Neural cell (in vitro differentiated cells): ENCODE measurements around the gene SPOCK1. TPM values are rescaled to one million over a fixed set of nuclear protein-coding genes. Genes with fewer than 3 reads are reported as not detected.

ENCODE experiments used
- H2AFZ ChIP-seq: fragments of 200-600, 300-800 bp; sonication (generic), shearing (Covaris generic); 2 replicates; pipeline ENCODE4 v1.6.0; 2014; ENCODE audit warnings: low read depth, mild to moderate bottlenecking, antibody characterized with exemption, low read length, moderate library complexity
- H3F3A ChIP-seq: fragments of 200-600 bp; shearing (Covaris generic); 2 replicates; pipeline ENCODE4 v1.6.1; 2016; ENCODE audit warnings: mild to moderate bottlenecking, moderate library complexity, mixed read lengths, antibody characterized with exemption, low read length; ENCODE audit not compliant: insufficient read depth, poor library complexity, severe bottlenecking
- H3K27ac ChIP-seq: fragments of 200-600, 300-800 bp; sonication (generic), shearing (Covaris generic); 2 replicates; pipeline ENCODE4 v1.5.1; 2014; ENCODE audit warnings: mild to moderate bottlenecking, low read length, moderate library complexity
- H3K27me3 ChIP-seq: fragments of 300-800, 200-600 bp; sonication (generic), shearing (Covaris generic); 2 replicates; pipeline ENCODE4 v1.6.0; 2014; ENCODE audit warnings: mild to moderate bottlenecking, low read depth, low read length, moderate library complexity; ENCODE audit not compliant: insufficient read depth
- H3K36me3 ChIP-seq: fragments of 300-800, 200-600 bp; sonication (generic), shearing (Covaris generic); 2 replicates; pipeline ENCODE4 v1.5.1; 2014; ENCODE audit warnings: mild to moderate bottlenecking, antibody characterized with exemption, low read length, moderate library complexity; ENCODE audit not compliant: insufficient read depth
- H3K4me2 ChIP-seq: fragments of 300-800, 200-600 bp; sonication (generic), shearing (Covaris generic); 2 replicates; pipeline ENCODE4 v1.6.0; 2014; ENCODE audit warnings: mild to moderate bottlenecking, low read length
- H3K4me3 ChIP-seq: fragments of 300-800, 200-600 bp; sonication (generic), shearing (Covaris generic); 2 replicates; pipeline ENCODE4 v1.5.1; 2014; ENCODE audit warnings: mild to moderate bottlenecking, low read length, moderate library complexity
- H3K79me2 ChIP-seq: fragments of 200-600 bp; shearing (Covaris generic); replicated peaks from 2 replicates; pipeline ENCODE4 v1.6.0; 2014; ENCODE audit warnings: mild to moderate bottlenecking, low read length, moderate library complexity; ENCODE audit not compliant: insufficient read depth
- H3K9ac ChIP-seq: fragments of 300-800, 200-600 bp; sonication (generic), shearing (Covaris generic); 2 replicates; pipeline ENCODE4 v1.6.1; 2016; ENCODE audit warnings: mild to moderate bottlenecking, low read length, mixed read lengths
- H3K9me2 ChIP-seq: fragments of 200-600 bp; shearing (Covaris generic); 2 replicates; pipeline ENCODE4 v1.6.1; 2016; ENCODE audit warnings: mild to moderate bottlenecking, low read length, mixed read lengths; ENCODE audit not compliant: insufficient read depth
- H3K9me3 ChIP-seq: fragments of 200-600, 300-800 bp; sonication (generic), shearing (Covaris generic); 2 replicates; pipeline ENCODE4 v1.6.1; 2016; ENCODE audit warnings: mild to moderate bottlenecking, mixed run types, low read length, moderate library complexity, mixed read lengths
- H4K20me1 ChIP-seq: fragments of 200-600 bp; shearing (Covaris generic); 2 replicates; pipeline ENCODE4 v1.6.1; 2016; ENCODE audit warnings: mild to moderate bottlenecking, mixed run types; ENCODE audit not compliant: insufficient read depth
- EP300 ChIP-seq: fragments of 450-650 bp; conservative IDR thresholded peaks from 2 replicates; pipeline ENCODE4 v1.6.1; 2014; ENCODE audit warnings: antibody characterized with exemption, mild to moderate bottlenecking, moderate library complexity; ENCODE audit not compliant: poor library complexity, severe bottlenecking
- EZH2 ChIP-seq: fragments of 200-600, 300-800 bp; shearing (Covaris generic), sonication (generic); IDR thresholded peaks from 2 replicates; pipeline ENCODE4 v1.6.1; 2014; ENCODE audit warnings: antibody characterized with exemption, low read length, borderline replicate concordance, mild to moderate bottlenecking; ENCODE audit not compliant: insufficient read depth, poor library complexity, severe bottlenecking
- MXI1 ChIP-seq: fragments of 450-650 bp; conservative IDR thresholded peaks from 2 replicates; pipeline ENCODE4 v1.6.1; 2014; ENCODE audit warnings: antibody characterized with exemption, mild to moderate bottlenecking; ENCODE audit not compliant: poor library complexity, severe bottlenecking
- POLR2AphosphoS5 ChIP-seq: IDR thresholded peaks from 2 replicates; pipeline ENCODE4 v1.6.1; 2012
- RAD21 ChIP-seq: fragments of 450-650 bp; conservative IDR thresholded peaks from 2 replicates; pipeline ENCODE4 v1.6.1; 2014; ENCODE audit warnings: antibody characterized with exemption, mild to moderate bottlenecking, moderate library complexity
- SMC3 ChIP-seq: fragments of 450-650 bp; conservative IDR thresholded peaks from 2 replicates; pipeline ENCODE4 v1.6.1; 2014; ENCODE audit warnings: antibody characterized with exemption, mild to moderate bottlenecking, moderate library complexity; ENCODE audit not compliant: poor library complexity
- TAF1 ChIP-seq: IDR thresholded peaks from 2 replicates; pipeline ENCODE4 v1.6.1; 2012; ENCODE audit warnings: low read depth
- polyA plus RNA-seq: library from polyadenylated mRNA; depleted of rRNA; stranded (reverse); fragments of >200 nt; gene quantifications from 2 replicates; pipeline ENCODE4 v1.2.3, GENCODE V29; 2014
- TF ChIP-seq, protein P1 (sequence below): fragments of 450-650 bp; IDR thresholded peaks from 2 replicates; pipeline ENCODE4 v1.5.1; 2014; ENCODE audit warnings: antibody characterized with exemption, mild to moderate bottlenecking, moderate library complexity; ENCODE audit not compliant: poor library complexity, severe bottlenecking
- TF ChIP-seq, protein P2 (sequence below): IDR thresholded peaks from 2 replicates; pipeline ENCODE4 v1.6.1; 2012; ENCODE audit warnings: borderline replicate concordance

The SPOCK1 gene
- polyA plus RNA-seq, 1 donor from 2014 or later: 33.6 TPM

GRCh38 chr5:137084016-137084415 is 415.1 kb downstream of the SPOCK1 start:
- no peaks in the 10 kb centered on the region for H4K20me1 ChIP-seq
- H3K79me2 ChIP-seq: no peaks in the 10 kb centered on the region
- H3K27me3 ChIP-seq: no peaks in the 10 kb centered on the region
- H3K4me2 ChIP-seq: no peak overlapping the region
- H3K9me3 ChIP-seq: no peaks in the 10 kb centered on the region
- TF ChIP-seq EZH2 (no peak), TAF1 (no peak), EP300 (no peak), RAD21 (no peak), SMC3 (no peak), MXI1 (no peak), POLR2AphosphoS5 (no peak)
- TF ChIP-seq, protein P1, sequence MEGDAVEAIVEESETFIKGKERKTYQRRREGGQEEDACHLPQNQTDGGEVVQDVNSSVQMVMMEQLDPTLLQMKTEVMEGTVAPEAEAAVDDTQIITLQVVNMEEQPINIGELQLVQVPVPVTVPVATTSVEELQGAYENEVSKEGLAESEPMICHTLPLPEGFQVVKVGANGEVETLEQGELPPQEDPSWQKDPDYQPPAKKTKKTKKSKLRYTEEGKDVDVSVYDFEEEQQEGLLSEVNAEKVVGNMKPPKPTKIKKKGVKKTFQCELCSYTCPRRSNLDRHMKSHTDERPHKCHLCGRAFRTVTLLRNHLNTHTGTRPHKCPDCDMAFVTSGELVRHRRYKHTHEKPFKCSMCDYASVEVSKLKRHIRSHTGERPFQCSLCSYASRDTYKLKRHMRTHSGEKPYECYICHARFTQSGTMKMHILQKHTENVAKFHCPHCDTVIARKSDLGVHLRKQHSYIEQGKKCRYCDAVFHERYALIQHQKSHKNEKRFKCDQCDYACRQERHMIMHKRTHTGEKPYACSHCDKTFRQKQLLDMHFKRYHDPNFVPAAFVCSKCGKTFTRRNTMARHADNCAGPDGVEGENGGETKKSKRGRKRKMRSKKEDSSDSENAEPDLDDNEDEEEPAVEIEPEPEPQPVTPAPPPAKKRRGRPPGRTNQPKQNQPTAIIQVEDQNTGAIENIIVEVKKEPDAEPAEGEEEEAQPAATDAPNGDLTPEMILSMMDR: no peak
- TF ChIP-seq, protein P2, sequence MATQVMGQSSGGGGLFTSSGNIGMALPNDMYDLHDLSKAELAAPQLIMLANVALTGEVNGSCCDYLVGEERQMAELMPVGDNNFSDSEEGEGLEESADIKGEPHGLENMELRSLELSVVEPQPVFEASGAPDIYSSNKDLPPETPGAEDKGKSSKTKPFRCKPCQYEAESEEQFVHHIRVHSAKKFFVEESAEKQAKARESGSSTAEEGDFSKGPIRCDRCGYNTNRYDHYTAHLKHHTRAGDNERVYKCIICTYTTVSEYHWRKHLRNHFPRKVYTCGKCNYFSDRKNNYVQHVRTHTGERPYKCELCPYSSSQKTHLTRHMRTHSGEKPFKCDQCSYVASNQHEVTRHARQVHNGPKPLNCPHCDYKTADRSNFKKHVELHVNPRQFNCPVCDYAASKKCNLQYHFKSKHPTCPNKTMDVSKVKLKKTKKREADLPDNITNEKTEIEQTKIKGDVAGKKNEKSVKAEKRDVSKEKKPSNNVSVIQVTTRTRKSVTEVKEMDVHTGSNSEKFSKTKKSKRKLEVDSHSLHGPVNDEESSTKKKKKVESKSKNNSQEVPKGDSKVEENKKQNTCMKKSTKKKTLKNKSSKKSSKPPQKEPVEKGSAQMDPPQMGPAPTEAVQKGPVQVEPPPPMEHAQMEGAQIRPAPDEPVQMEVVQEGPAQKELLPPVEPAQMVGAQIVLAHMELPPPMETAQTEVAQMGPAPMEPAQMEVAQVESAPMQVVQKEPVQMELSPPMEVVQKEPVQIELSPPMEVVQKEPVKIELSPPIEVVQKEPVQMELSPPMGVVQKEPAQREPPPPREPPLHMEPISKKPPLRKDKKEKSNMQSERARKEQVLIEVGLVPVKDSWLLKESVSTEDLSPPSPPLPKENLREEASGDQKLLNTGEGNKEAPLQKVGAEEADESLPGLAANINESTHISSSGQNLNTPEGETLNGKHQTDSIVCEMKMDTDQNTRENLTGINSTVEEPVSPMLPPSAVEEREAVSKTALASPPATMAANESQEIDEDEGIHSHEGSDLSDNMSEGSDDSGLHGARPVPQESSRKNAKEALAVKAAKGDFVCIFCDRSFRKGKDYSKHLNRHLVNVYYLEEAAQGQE: no peak
- H3K36me3 ChIP-seq: no peaks in the 10 kb centered on the region
- no peak overlapping the region for H3K4me3 ChIP-seq
- no peak overlapping the region for H3K27ac ChIP-seq
- no peaks in the 10 kb centered on the region for H3K9me2 ChIP-seq
- H2AFZ ChIP-seq: no peak overlapping the region
- no peak overlapping the region for H3K9ac ChIP-seq
- no peaks in the 10 kb centered on the region for H3F3A ChIP-seq

DNA sequence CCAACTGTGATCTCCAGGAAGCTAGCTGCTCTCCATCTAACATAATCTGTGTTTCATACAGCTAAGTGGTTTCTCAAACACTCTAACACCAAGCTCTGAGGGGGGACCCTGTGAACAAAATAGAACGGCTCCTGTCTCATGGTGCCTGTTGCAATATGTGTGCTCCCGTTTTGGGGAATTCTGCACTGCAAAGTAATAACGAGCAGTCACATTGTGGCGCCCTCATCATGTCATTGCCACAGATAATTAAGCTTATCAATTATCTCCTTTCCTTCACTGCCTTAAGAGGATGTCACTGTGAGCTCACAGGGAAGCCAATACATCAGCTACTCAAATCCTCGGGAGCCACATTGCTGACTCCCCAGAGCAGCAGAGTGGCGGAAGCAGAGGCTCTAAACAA is 416.2 kb downstream of the SPOCK1 start:
- H3K4me3 ChIP-seq: no peak overlapping the region
- H3K9me3 ChIP-seq: no peaks in the 10 kb centered on the region
- H3K27me3 ChIP-seq: no peaks in the 10 kb centered on the region
- no peak overlapping the region for H3K27ac ChIP-seq
- no peaks in the 10 kb centered on the region for H3K79me2 ChIP-seq
- H3K9me2 ChIP-seq: no peaks in the 10 kb centered on the region
- TF ChIP-seq TAF1 (no peak), MXI1 (no peak), RAD21 (no peak), EZH2 (no peak), POLR2AphosphoS5 (no peak), EP300 (no peak), SMC3 (no peak)
- TF ChIP-seq, protein P2: no peak
- TF ChIP-seq, protein P1: no peak
- H2AFZ ChIP-seq: no peak overlapping the region
- H3F3A ChIP-seq: no peaks in the 10 kb centered on the region
- no peaks in the 10 kb centered on the region for H3K36me3 ChIP-seq
- no peaks in the 10 kb centered on the region for H4K20me1 ChIP-seq
- no peak overlapping the region for H3K9ac ChIP-seq
- H3K4me2 ChIP-seq: no peak overlapping the region
